HG02870 (cell line): Measurements from ENCODE around the gene SSX7.
"Not testable (repeated sequence)": the region's sequence is repeated elsewhere in the genome, so short reads cannot be mapped to it uniquely, and the experiment has no call there.

Experiments used
- ATAC-seq: cut with Tn5 transposase; IDR thresholded peaks from one replicate; pipeline ENCODE4 v1.9.1; 2021; ENCODE audit warnings: mild to moderate bottlenecking, moderate library complexity; ENCODE audit not compliant: unreplicated experiment

Gene SSX7, protein sequence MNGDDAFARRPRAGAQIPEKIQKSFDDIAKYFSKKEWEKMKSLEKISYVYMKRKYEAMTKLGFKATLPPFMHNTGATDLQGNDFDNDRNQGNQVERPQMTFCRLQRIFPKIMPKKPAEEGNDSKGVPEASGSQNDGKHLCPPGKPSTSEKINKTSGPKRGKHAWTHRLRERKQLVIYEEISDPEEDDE

DNA sequence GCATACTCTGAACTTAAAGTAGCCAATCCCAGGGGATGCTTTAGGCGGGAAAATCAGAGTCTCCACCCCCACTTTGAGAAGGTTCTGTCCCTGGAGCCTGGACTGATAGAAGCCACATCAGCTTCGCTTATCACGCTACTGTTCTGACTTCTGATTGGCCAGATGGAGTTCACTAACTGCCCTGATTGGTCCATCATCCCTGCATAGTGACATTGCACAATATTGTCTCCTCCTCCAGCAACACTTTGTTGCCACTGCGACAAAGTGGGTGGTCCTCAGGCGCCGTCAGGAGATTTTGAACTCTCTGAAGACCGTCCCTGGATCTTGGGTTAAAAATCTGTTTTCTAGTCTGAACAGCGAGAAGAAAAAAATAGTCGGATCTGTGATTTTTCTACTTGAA lies at the start of gene SSX7:
Gene SSX7, minus strand, starts transcription at position 101 of the 400 bp plus-strand sequence. CDS start 1,428 bp downstream, outside the sequence.
- ATAC-seq, result not testable (repeated sequence)

DNA sequence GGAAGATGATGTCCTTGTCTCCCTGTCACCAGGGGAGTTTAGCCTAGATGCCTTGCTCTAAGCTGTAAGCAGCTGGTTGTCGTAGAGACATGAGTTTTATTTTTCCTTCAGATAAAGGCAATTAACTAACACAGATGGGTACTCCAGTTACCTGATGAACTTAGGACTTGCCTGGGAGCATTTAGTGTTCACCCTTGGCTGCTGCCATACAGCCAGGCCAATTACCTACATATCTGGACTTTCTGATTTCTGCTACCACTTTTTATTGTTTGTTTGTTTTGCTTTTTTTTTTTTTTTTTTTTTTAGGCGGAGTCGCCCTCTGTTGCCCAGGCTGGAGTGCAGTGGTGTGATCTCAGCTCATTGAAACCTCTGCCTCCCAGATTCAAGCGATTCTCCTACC lies 37.3 kb upstream of the SSX7 start:
- ATAC-seq, result not testable (repeated sequence)

DNA sequence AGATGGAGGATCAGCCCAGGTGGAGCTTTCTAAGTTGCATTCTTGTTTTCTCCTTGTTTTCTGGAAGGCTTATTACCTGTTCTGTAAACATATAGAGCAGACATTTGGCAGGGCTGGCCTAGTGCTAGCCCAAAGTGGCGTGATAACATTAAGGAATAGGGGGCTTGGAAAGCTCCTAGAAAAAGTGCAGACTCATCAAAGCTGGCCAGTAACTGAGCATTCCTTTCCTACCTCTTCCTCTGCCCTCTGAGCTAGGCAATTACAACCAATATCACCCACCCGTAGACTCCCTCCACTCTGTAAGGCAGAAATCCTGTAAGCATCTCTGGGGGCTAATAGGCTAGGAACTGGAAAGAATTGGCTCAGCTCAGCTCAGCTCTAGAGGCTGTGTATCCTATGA lies 7.5 kb upstream of the SSX7 start:
- not testable (repeated sequence) for ATAC-seq

DNA sequence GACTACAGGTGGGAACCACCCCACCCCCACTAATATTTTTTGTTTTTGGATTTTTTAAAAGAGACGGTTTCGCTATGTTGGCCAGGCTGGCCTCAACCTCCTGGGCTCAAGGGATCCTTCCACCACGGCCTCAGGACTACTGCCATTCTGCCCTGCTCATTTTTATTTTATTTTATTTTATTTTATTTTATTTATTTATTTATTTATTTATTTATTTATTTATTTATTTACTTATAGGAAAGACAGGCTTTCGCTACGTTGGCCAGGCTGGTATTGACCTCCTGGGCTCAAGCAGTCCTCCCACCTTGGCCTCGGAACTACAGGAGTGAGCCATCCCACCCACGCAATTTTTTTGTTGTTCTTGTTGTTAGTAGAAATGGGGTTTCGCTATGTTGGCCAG lies 775 bp upstream of the SSX7 start:
- ATAC-seq, result not testable (repeated sequence)

DNA sequence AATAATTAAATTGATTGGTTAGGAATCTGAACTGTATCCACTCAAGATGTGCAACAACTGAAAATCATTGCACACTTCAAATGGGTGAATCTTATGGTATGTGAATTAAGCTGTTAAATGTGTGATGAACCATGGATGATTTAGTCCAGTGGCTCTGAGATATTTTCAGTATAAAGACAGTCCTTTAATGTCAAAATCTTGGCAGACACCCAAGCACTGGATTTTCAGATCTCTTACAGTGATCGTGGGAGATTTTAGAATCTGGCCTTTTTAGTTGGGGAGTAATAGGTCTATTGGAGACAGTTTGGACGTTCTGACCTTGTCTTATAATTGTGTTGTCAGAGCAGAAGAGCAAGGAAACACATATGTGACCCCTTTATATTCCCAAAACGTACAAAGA lies 4.0 kb downstream of the SSX7 start:
- ATAC-seq, result not testable (repeated sequence)

DNA sequence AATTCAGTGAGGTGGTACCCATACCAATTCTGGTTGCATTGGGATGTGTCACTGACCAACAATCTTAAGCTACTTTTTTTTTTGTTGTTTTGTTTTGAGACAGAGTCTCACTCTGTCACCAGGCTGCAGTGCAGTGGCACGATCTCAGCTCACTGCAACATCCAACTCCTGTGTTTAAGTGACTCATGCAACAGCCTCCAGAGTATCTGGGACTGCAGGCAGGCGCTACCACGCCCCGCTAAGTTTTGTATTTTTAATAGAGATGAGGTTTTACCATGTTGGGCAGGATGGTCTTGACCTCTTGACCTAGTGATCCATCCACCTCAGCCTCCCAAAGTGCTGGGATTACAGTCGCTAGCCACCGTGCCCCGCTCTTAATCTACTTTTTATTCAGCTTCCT lies 5.7 kb downstream of the SSX7 start:
- ATAC-seq, result not testable (repeated sequence)

DNA sequence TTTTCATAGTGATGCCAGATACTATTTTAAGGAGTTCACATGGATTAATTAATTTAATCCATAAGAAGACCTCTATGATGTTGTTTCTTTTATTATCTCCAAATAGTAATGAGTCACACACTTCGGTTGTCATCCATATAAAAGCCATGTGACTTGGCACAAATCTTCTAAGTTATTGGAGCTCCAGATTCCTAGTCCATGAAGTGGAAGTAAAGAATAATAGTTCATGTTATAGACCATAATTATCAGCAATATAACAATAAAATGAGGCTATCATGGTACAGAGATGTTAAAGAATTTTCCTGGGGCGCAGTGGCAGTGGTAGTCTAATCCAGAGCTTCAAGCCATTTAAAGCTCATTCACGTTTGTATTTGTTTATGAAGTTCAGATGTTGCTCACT lies 26.2 kb downstream of the SSX7 start:
- ATAC-seq, result not testable (repeated sequence)

DNA sequence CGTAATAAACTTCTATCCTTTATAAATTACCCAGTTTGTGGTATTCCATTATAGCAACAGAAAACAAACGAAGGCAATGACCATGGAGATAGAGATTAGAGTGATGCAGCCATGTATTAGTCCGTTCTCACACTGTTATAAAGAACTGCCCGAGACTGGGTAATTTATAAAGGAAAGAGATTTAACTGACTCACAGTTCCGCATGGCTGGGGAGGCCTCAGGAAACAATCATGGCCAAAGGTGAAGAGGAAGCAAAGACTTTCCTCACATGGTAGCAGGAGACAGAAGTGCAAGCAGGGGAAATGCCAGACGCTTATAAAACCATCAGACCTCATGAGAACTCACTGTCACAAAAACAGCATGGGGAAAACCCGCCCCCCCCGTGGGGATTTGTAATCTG lies 34.0 kb downstream of the SSX7 start:
- ATAC-seq, result not testable (repeated sequence)

DNA sequence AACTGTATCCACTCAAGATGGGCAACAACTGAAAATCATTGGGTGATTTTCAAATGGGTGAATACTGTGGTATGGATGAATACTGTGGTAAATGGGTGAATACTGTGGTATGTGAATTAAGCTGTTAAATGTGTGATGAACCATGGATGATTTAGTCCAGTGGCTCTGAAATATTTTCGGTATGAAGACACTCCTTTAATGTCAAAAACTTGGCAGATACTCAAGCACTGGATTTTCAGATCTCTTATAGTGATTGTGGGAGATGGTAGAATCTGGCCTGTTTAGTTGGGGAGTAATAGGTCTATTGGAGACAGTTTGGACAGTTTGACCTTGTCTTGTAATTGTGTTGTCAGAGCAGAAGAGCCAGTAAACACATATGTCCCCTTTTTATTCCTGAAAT lies 45.7 kb downstream of the SSX7 start:
- no peak for ATAC-seq

DNA sequence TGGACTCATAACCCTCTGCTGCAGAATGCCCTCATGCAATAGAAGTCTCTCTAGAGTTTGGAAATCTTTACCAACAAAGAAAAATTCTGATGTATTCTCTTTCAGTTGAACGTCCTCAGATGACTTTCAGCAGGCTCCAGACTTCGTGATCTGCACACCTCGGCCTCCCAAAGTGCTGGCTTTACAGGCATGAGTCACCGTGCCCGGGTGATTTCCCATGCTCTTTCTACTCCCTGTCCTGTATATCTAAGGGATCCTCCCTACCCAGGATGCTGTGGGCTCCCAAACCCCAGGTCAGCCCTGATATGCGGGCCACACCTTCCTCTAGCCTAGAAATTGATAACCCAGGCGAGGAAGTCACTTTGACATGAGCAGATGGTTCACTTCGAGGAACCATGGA lies 51.5 kb downstream of the SSX7 start:
- not testable (repeated sequence) for ATAC-seq

DNA sequence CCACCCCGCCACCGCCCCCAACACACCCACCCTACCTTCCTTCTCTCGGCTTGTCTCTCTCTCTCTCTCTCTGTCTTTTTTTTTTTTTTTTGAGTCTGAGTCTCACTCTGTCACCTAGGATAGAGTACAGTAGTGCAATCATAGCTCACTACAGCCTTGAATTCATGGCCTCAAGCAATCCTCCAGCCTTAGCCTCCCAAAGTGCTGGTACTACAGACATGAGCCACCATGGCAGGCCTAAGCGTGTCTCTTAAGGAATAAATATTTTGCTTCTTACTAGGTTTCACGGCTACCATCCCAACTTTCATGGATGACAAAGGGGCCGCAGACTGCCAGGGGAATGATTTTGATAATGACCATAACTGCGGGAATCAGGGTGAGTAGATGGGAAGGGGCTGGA lies 55.8 kb downstream of the SSX7 start:
- ATAC-seq, result no peak

DNA sequence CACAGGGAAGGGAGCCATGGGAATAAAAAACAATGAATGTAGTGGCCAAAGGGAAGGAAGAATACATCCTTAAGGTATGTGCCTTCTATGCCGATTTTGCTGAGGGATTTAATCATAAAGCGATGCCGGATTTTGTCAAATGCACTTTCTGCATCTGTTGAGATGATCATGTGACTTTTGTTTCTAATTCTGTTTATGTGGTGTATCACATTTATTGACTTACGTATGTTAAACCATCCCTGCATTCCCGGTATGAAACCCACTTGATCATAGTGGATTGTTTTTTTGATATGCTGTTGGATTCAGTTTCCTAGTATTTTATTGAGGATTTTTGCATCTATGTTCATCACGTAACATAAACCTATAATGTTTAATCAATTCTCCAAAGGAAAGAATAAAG lies 60.0 kb downstream of the SSX7 start:
- ATAC-seq, result no peak
